Caki2 (cell line): Measurements from ENCODE around the gene CNDP1. TPM values are rescaled to one million over a fixed set of nuclear protein-coding genes. Genes with fewer than 3 reads are reported as not detected.

Experiments used
- DNase-seq: peaks from one replicate; pipeline ENCODE4 v3.0.0-alpha.2; 2015; ENCODE audit warnings: low read depth
- in situ Hi-C: cut with HindIII; loops from 2 replicates; pipeline ENCODE4 v1.10.0; 2016; ENCODE audit warnings: low sequenced_read_pairs, low pct_unique_long_range_greater_than_20kb, mixed read lengths
- total RNA-seq: library from RNA; depleted of rRNA; stranded (reverse); fragments of >200 nt; shearing (Covaris generic); gene quantifications from 2 replicates; pipeline ENCODE4 v1.2.3, GENCODE V29; 2014; ENCODE audit warnings: low replicate concordance; rRNA removed

The CNDP1 gene
- total RNA-seq, 1 experiment from 2014 or later = not detected

GRCh38 chr18:74626049-74626874, 92.0 kb downstream of the CNDP1 start:
- in situ Hi-C loops = no loop called here
- DNase-seq = no peak

GRCh38 chr18:74630804-74631203, 96.5 kb downstream of the CNDP1 start:
- in situ Hi-C loops = no loop called here
- DNase-seq = no peak

- in situ Hi-C loops = no loop called here
- DNase-seq = no peak
These were observed 96.9 kb downstream of the CNDP1 start for GRCh38 chr18:74631212-74631611.

- in situ Hi-C loops = no loop called here
These were observed 97.5 kb downstream of the CNDP1 start for GRCh38 chr18:74631623-74632350.

GRCh38 chr18:74632351-74632679, 98.0 kb downstream of the CNDP1 start:
- in situ Hi-C loops = no loop called here
- DNase-seq = no peak

More at GRCh38 chr18:74631623-74632350, 97.5 kb downstream of the CNDP1 start:
- no peak for DNase-seq

- no peak for DNase-seq
- in situ Hi-C loops = no loop called here
These were observed 98.6 kb downstream of the CNDP1 start for GRCh38 chr18:74632856-74633255.

- DNase-seq = no peak
- in situ Hi-C loops = no loop called here
These were observed 99.5 kb downstream of the CNDP1 start for GRCh38 chr18:74633652-74634352.

- no peak for DNase-seq
- in situ Hi-C loops = no loop called here
These were observed 101.1 kb downstream of the CNDP1 start for GRCh38 chr18:74635224-74635975.

Other genes with a start within 250 kb of the CNDP1 start
- 25.3 and 37.5 TPM in 2 replicates for gene CYB5A, start 242.5 kb upstream of the CNDP1 start, total RNA-seq
- not detected in 2 replicates for gene C18orf63, start 218.7 kb upstream of the CNDP1 start, total RNA-seq
- not detected in 2 replicates for gene DIPK1C, start 77.2 kb upstream of the CNDP1 start, total RNA-seq
- 86.5 and 107 TPM in 2 replicates for gene CNDP2, start 38.1 kb upstream of the CNDP1 start, total RNA-seq
- 1.0 and 1.3 TPM in 2 replicates for gene ZNF407, start 63.4 kb downstream of the CNDP1 start, total RNA-seq